ENCODE measurements around the gene MEG3.
A peak's percentile ranks its signal among the peaks of the same experiment; 100 is the strongest.

Gene MEG3

GRCh38 chr14:100851946-100852620, 26.2 kb downstream of the MEG3 start:
- H3K4me1 Mint-ChIP-seq: peaks cover 10% of the 10 kb centered on the region
- TF ChIP-seq CTCF (IDR thresholded peaks at IDR 0.05; ENCODE audit: unreplicated experiment in 3 of 3): no peak
- no peaks in the 10 kb centered on the region for H3K9me3 Mint-ChIP-seq
- no peak overlapping the region for H3K4me3 Mint-ChIP-seq
- no peaks in the 10 kb centered on the region for H3K36me3 Mint-ChIP-seq (ENCODE audit: low read depth)
- peaks cover 17% of the 10 kb centered on the region for H3K27me3 Mint-ChIP-seq (ENCODE audit: low read depth)
- H3K27ac Mint-ChIP-seq: peak overlapping the region in 1 of 3 experiments; percentile 15

- H3K4me1 Mint-ChIP-seq: peaks cover 10% of the 10 kb centered on the region
- no peaks in the 10 kb centered on the region for H3K36me3 Mint-ChIP-seq (ENCODE audit: low read depth)
- peaks cover 17% of the 10 kb centered on the region for H3K27me3 Mint-ChIP-seq (ENCODE audit: low read depth)
- H3K27ac Mint-ChIP-seq: no peak overlapping the region
- H3K9me3 Mint-ChIP-seq: no peaks in the 10 kb centered on the region
- TF ChIP-seq CTCF (IDR thresholded peaks at IDR 0.05; ENCODE audit: unreplicated experiment in 3 of 3): no peak
- H3K4me3 Mint-ChIP-seq: no peak overlapping the region
These were observed 28.5 kb downstream of the MEG3 start for GRCh38 chr14:100854435-100854834.

- H3K9me3 Mint-ChIP-seq: no peaks in the 10 kb centered on the region
- no peak overlapping the region for H3K4me3 Mint-ChIP-seq
- no peak overlapping the region for H3K27ac Mint-ChIP-seq
- peaks cover 24% of the 10 kb centered on the region for H3K27me3 Mint-ChIP-seq (ENCODE audit: low read depth)
- H3K4me1 Mint-ChIP-seq: peaks cover 10% of the 10 kb centered on the region
- no peaks in the 10 kb centered on the region for H3K36me3 Mint-ChIP-seq (ENCODE audit: low read depth)
- TF ChIP-seq CTCF (IDR thresholded peaks at IDR 0.05; ENCODE audit: unreplicated experiment in 3 of 3): no peak
These were observed 29.5 kb downstream of the MEG3 start for GRCh38 chr14:100855256-100855930.

- no peak for TF ChIP-seq CTCF (IDR thresholded peaks at IDR 0.05; ENCODE audit: unreplicated experiment in 3 of 3)
- H3K4me1 Mint-ChIP-seq: peaks cover 5% of the 10 kb centered on the region
- no peaks in the 10 kb centered on the region for H3K36me3 Mint-ChIP-seq (ENCODE audit: low read depth)
- H3K9me3 Mint-ChIP-seq: no peaks in the 10 kb centered on the region
- peak overlapping the region in 1 of 3 experiments; percentile 8 for H3K27ac Mint-ChIP-seq
- H3K4me3 Mint-ChIP-seq: no peak overlapping the region
- peaks cover 24% of the 10 kb centered on the region for H3K27me3 Mint-ChIP-seq (ENCODE audit: low read depth)
These were observed 30.4 kb downstream of the MEG3 start for GRCh38 chr14:100856056-100856950.

GRCh38 chr14:100857233-100857922, 31.5 kb downstream of the MEG3 start:
- no peaks in the 10 kb centered on the region for H3K36me3 Mint-ChIP-seq (ENCODE audit: low read depth)
- H3K4me3 Mint-ChIP-seq: no peak overlapping the region
- peaks cover 24% of the 10 kb centered on the region for H3K27me3 Mint-ChIP-seq (ENCODE audit: low read depth)
- H3K9me3 Mint-ChIP-seq: no peaks in the 10 kb centered on the region
- H3K27ac Mint-ChIP-seq: no peak overlapping the region
- H3K4me1 Mint-ChIP-seq: no peaks in the 10 kb centered on the region
- TF ChIP-seq CTCF (IDR thresholded peaks at IDR 0.05; ENCODE audit: unreplicated experiment in 3 of 3): no peak
